ENCODE data around the gene FHOD3. TPM values are rescaled to one million over a fixed set of nuclear protein-coding genes. Genes with fewer than 3 reads are reported as not detected.

Gene FHOD3
- total and polyA plus RNA-seq, 2 of the 8 experiments (the other 6 are each of a cell fraction or from before 2014, with no cell fraction given) = 9.7 to 10.5 TPM

DNA sequence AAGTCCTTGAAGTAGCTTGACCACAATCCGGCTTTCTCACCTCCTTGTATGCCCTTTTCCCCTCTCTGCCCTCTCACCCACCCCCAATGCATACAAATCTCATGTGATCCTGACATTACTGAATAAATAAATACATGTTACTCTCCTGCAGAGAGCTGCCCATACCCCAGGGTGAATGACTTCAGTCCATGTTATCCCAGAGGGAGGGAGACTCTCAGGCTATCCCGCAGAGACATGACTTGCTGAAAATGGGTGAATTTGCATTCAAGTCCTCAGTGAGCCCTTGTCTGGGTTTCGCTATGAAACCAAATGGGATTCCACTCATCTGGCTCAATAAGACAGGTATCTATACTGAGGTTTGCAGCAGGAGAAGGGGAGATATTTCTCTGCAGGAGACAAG is 168.5 kb downstream of the FHOD3 start (continued):
- TF ChIP-seq SIN3A (conservative IDR thresholded peaks at IDR 0.05 in 1 of 2, IDR thresholded peaks at IDR 0.05 in 1 of 2; ENCODE audit: low read depth in 1 of 2, low read length in 2 of 2) = no peak
